Spleen (tissue), 11 donors: ENCODE measurements around the gene ZNF775. TPM values are rescaled to one million over a fixed set of nuclear protein-coding genes. Genes with fewer than 3 reads are reported as not detected.

Experiments used
- DNase-seq: peaks from one replicate; pipeline ENCODE4 v3.0.0-alpha.2; 2020
- H3K27ac ChIP-seq, 8 donors: fragments of 200-600 bp; sonication (generic) in 7 of 8; 1 replicate in 4 of 8; 2 replicates in 4 of 8; pipeline versions ENCODE4 v1.5.0 to v1.8.0; 2016 to 2021; ENCODE audit warnings: inconsistent platforms in 4 of 8, mild to moderate bottlenecking in 4 of 8, moderate library complexity in 1 of 8
- H3K27me3 ChIP-seq, 7 donors: fragments of 200-600 bp; sonication (generic) in 6 of 7; replicated peaks in 1 of 7; 1 replicate in 4 of 7; 2 replicates in 3 of 7; pipeline versions ENCODE4 v1.5.0 to v1.8.0; 2016 to 2021; ENCODE audit warnings: inconsistent platforms in 3 of 7, mild to moderate bottlenecking in 1 of 7
- H3K36me3 ChIP-seq, 6 donors: fragments of 200-600 bp; sonication (generic) in 5 of 6; 1 replicate in 4 of 6; 2 replicates in 2 of 6; pipeline versions ENCODE4 v1.5.0 to v1.8.0; 2016 to 2021; ENCODE audit warnings: inconsistent platforms in 2 of 6
- H3K4me1 ChIP-seq, 6 donors: fragments of 200-600 bp; sonication (generic) in 5 of 6; 1 replicate in 3 of 6; 2 replicates in 3 of 6; pipeline versions ENCODE4 v1.5.0 to v1.8.0; 2016 to 2021; ENCODE audit warnings: inconsistent platforms in 3 of 6
- H3K4me3 ChIP-seq, 8 donors: fragments of 200-600 bp; sonication (generic) in 7 of 8; 1 replicate in 4 of 8; 2 replicates in 4 of 8; pipeline versions ENCODE4 v1.5.0 to v1.8.0; 2016 to 2021; ENCODE audit warnings: inconsistent platforms in 4 of 8, mild to moderate bottlenecking in 4 of 8, moderate library complexity in 2 of 8
- H3K9me3 ChIP-seq, 8 donors: fragments of 200-600 bp; sonication (generic) in 7 of 8; 1 replicate in 4 of 8; 2 replicates in 4 of 8; pipeline versions ENCODE4 v1.5.0 to v1.8.0; 2016 to 2021; ENCODE audit warnings: inconsistent platforms in 4 of 8
- CTCF ChIP-seq, 11 experiments: fragments of 200-600 bp in 7 of 11; fragments of 450-650 bp in 4 of 11; sonication (generic) in 4 of 11; IDR thresholded peaks in 8 of 11; conservative IDR thresholded peaks in 3 of 11; 1 replicate in 7 of 11; 2 replicates in 4 of 11; pipeline versions ENCODE4 v1.4.0 to v1.8.0; 2016 to 2021; ENCODE audit warnings: antibody characterized with exemption in 11 of 11, inconsistent platforms in 4 of 11, mild to moderate bottlenecking in 1 of 11
- POLR2A ChIP-seq, 3 donors: fragments of 450-650 bp; IDR thresholded peaks; one replicate each; pipeline ENCODE4 v1.5.1; 2017; ENCODE audit warnings: antibody characterized with exemption in 3 of 3, mild to moderate bottlenecking in 1 of 3
- POLR2AphosphoS5 ChIP-seq, 3 donors: sonication (generic); formaldehyde crosslinking; IDR thresholded peaks; one replicate each; pipeline ENCODE4 v1.5.1; 2017; ENCODE audit warnings: antibody characterized with exemption in 3 of 3
- WGBS, 5 donors: extraction: QIAGEN DNeasy Blood & Tissue Kit in 3 of 5; methylation state at CpG; one replicate each; pipeline versions ENCODE4 v1.1.5 to v1.1.7; 2013 to 2018; 5-methylcytosine and 5-hydroxymethylcytosine counted together
- intact Hi-C: fragments of 100-400 bp; cut with DNase I; formaldehyde crosslinking; loops from one replicate; pipeline ENCODE4 v1.15.0; 2023; ENCODE audit warnings: low total_unique reads
- polyA plus RNA-seq, 3 donors: library from polyadenylated mRNA; stranded (reverse); fragments of 200-250 nt; gene quantifications; one replicate each; pipeline ENCODE4 v1.2.1, GENCODE V29; 2013
- total RNA-seq, 7 donors: library from RNA; depleted of rRNA in 3 of 7; stranded (reverse); fragments of >200 nt in 3 of 7; fragmentation: NEBNext Ultra II Directional in 4 of 7; extraction: Animal tissue kit (Norgen Biotek cat#: 25700) in 4 of 7; gene quantifications; one replicate each; pipeline versions ENCODE4 v1.1.0 to v1.2.1, GENCODE V29; 2016 to 2021
- donor health status: healthy with polysubstance abuse.
- donor health status: DM: no; HTN: no; CAD: no; lungs with moderate emphysema.
- donor health status: DM: no; HTN: no; CAD: no.
- donor health status: Bipolar disorder and iron deficiency.
- donor health status: healthy.
- donor health status: DM: no; HTN: no; CAD: no.
- donor health status: DM: yes; HTN: yes; CAD: no.

Gene ZNF775
- total and polyA plus RNA-seq, 10 donors, result 2.0 to 5.7 (median 4.2) TPM

GRCh38 chr7:150375662-150376521 is 3.2 kb upstream of the ZNF775 start:
- H3K4me3 ChIP-seq, result no peak overlapping the region
- TF ChIP-seq CTCF (IDR thresholded peaks at IDR 0.05 in 8 of 11, conservative IDR thresholded peaks at IDR 0.05 in 3 of 11) (no peak), POLR2AphosphoS5 (IDR thresholded peaks at IDR 0.05) (no peak), POLR2A (IDR thresholded peaks at IDR 0.05) (no peak)
- no peaks in the 10 kb centered on the region for H3K9me3 ChIP-seq
- H3K36me3 ChIP-seq, result peaks cover 0 to 41% (median 34%) of the 10 kb centered on the region in 6 donors
- intact Hi-C loops, result no loop called here
- peak overlapping the region in 7 of 8 donors; percentile 6 to 97 (median 92) for H3K27ac ChIP-seq
- DNase-seq, result no peak
- 69 to 77% (median 75%) methylated on average over 10 of the region's 10 CpGs for WGBS, 5 donors
- no peaks in the 10 kb centered on the region for H3K27me3 ChIP-seq
- peaks cover 21 to 93% (median 69%) of the 10 kb centered on the region in 6 donors for H3K4me1 ChIP-seq

- Histone ChIP-seq H3K4me1 (peaks cover 21 to 93% (median 65%) of the 10 kb centered on the region in 6 donors), H3K4me3 (no peak overlapping the region), H3K27me3 (no peaks in the 10 kb centered on the region), H3K27ac (peak overlapping the region in 7 of 8 donors; percentile 6 to 97 (median 92)), H3K9me3 (no peaks in the 10 kb centered on the region), H3K36me3 (peaks cover 0 to 34% (median 27%) of the 10 kb centered on the region in 6 donors)
- TF ChIP-seq POLR2AphosphoS5 (IDR thresholded peaks at IDR 0.05) (no peak), POLR2A (IDR thresholded peaks at IDR 0.05) (no peak), CTCF (IDR thresholded peaks at IDR 0.05 in 8 of 11, conservative IDR thresholded peaks at IDR 0.05 in 3 of 11) (no peak)
- WGBS, 5 donors, result 51 to 74% (median 64%) methylated on average over 6 of the region's 6 CpGs
- no peak for DNase-seq
- intact Hi-C loops, result no loop called here
These were observed 2.6 kb upstream of the ZNF775 start for GRCh38 chr7:150376560-150376959.

DNA sequence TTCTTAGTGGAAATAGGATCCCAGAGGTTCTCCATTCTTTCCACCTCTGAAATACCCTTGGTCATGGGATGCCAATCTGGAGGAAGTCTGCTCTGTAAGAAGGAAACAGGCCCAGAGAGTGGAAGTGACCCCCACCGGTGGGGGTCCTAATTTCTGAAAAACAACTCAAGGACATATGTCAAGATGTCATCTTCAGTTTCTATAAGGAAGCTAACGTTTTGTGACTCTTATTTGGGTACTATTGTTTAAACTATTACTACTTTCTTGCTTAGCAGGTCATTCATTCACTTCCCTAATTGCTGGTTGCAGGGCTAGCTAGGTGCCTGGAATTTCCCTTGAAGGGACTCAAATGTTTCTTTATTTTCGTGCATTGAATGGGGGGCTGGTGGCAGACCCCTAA is 1.9 kb upstream of the ZNF775 start:
- Histone ChIP-seq H3K4me1 (peaks cover 21 to 92% (median 64%) of the 10 kb centered on the region in 6 donors), H3K36me3 (peaks cover 0 to 28% (median 21%) of the 10 kb centered on the region in 6 donors), H3K27me3 (no peaks in the 10 kb centered on the region), H3K4me3 (no peak overlapping the region), H3K27ac (peak overlapping the region; percentile 51 to 97 (median 93)), H3K9me3 (no peaks in the 10 kb centered on the region)
- intact Hi-C loops, result no loop called here
- no peak for DNase-seq
- WGBS, 5 donors, result 10 to 20% (median 17%) methylated on average over 3 of the region's 3 CpGs
- TF ChIP-seq POLR2A (IDR thresholded peaks at IDR 0.05) (no peak), POLR2AphosphoS5 (IDR thresholded peaks at IDR 0.05) (no peak), CTCF (IDR thresholded peaks at IDR 0.05 in 8 of 11, conservative IDR thresholded peaks at IDR 0.05 in 3 of 11) (no peak)

DNA sequence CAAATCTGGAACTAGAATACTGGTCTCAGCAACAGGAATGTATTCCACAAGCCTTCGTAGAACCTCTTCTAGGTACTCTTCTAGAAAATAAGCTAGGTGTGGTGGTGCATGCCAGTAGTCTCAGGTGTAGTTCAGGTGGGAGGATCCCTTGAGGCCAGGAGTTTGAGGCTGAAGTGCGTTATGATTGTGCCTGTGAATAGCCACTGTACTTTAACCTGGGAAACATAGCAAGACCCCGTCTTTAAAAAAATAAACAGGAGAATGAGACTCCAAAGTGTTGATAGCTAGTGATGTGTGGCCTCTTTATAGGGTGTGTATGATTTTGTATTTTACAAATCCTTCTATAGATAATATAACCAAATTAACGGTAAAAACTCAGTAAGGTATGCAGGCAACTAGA is 1.5 kb upstream of the ZNF775 start:
- no peaks in the 10 kb centered on the region for H3K27me3 ChIP-seq
- H3K4me1 ChIP-seq, result peaks cover 21 to 92% (median 64%) of the 10 kb centered on the region in 6 donors
- peak overlapping the region; percentile 51 to 97 (median 93) for H3K27ac ChIP-seq
- peaks cover 0 to 23% (median 16%) of the 10 kb centered on the region in 6 donors for H3K36me3 ChIP-seq
- H3K4me3 ChIP-seq, result no peak overlapping the region
- DNase-seq, result no peak
- H3K9me3 ChIP-seq, result no peaks in the 10 kb centered on the region
- intact Hi-C loops, result no loop called here
- WGBS, 5 donors, result 52 to 61% (median 61%) methylated on average over 4 of the region's 4 CpGs
- TF ChIP-seq CTCF (IDR thresholded peaks at IDR 0.05 in 8 of 11, conservative IDR thresholded peaks at IDR 0.05 in 3 of 11) (no peak), POLR2A (IDR thresholded peaks at IDR 0.05) (no peak), POLR2AphosphoS5 (IDR thresholded peaks at IDR 0.05) (no peak)
